HEK293 (cell line): Measurements from ENCODE around the gene ROR2.

Experiments used
- CTCF ChIP-seq: fragments of 450-650 bp; formaldehyde crosslinking; IDR thresholded peaks from 2 replicates; pipeline ENCODE4 v1.5.1; 2016; ENCODE audit warnings: missing biosample characterization, missing genetic modification characterization
- EGR2 ChIP-seq: fragments of 450-650 bp; formaldehyde crosslinking; IDR thresholded peaks from 2 replicates; pipeline ENCODE4 v1.5.1; 2016; ENCODE audit warnings: low read depth, missing biosample characterization, missing genetic modification characterization
- FEZF1 ChIP-seq: fragments of 450-650 bp; formaldehyde crosslinking; IDR thresholded peaks from 2 replicates; pipeline ENCODE4 v1.5.1; 2016; ENCODE audit warnings: missing biosample characterization, missing genetic modification characterization
- GLI2 ChIP-seq: fragments of 450-650 bp; formaldehyde crosslinking; IDR thresholded peaks from 2 replicates; pipeline ENCODE4; 2017; ENCODE audit warnings: missing biosample characterization, missing genetic modification characterization, low read depth, borderline replicate concordance
- KLF10 ChIP-seq: fragments of 450-650 bp; IDR thresholded peaks from 2 replicates; pipeline ENCODE4 v1.5.1; 2018; ENCODE audit warnings: missing biosample characterization, mild to moderate bottlenecking, missing genetic modification characterization
- OSR2 ChIP-seq: fragments of 450-650 bp; formaldehyde crosslinking; IDR thresholded peaks from 2 replicates; pipeline ENCODE4 v1.5.1; 2016; ENCODE audit warnings: missing biosample characterization, missing genetic modification characterization
- REPIN1 ChIP-seq: fragments of 450-650 bp; formaldehyde crosslinking; IDR thresholded peaks from 2 replicates; pipeline ENCODE4 v1.5.1; 2017; ENCODE audit warnings: missing biosample characterization, missing genetic modification characterization, low read depth
- SCRT1 ChIP-seq: fragments of 450-650 bp; formaldehyde crosslinking; IDR thresholded peaks from 2 replicates; pipeline ENCODE4 v1.5.1; 2016; ENCODE audit warnings: missing biosample characterization, missing genetic modification characterization, borderline replicate concordance
- SCRT2 ChIP-seq: fragments of 450-650 bp; formaldehyde crosslinking; IDR thresholded peaks from 2 replicates; pipeline ENCODE4 v1.5.1; 2016; ENCODE audit warnings: missing biosample characterization, missing genetic modification characterization
- SETDB1 ChIP-seq: IDR thresholded peaks from one replicate; pipeline ENCODE4 v1.6.1; 2017; ENCODE audit warnings: mild to moderate bottlenecking, low read length, moderate library complexity, mixed read lengths; ENCODE audit not compliant: insufficient read length
- WT1 ChIP-seq: fragments of 450-650 bp; formaldehyde crosslinking; IDR thresholded peaks from 2 replicates; pipeline ENCODE4 v1.5.1; 2016; ENCODE audit warnings: missing biosample characterization, missing genetic modification characterization
- ZBTB17 ChIP-seq: fragments of 450-650 bp; formaldehyde crosslinking; IDR thresholded peaks from 2 replicates; pipeline ENCODE4 v1.5.1; 2016; ENCODE audit warnings: missing biosample characterization, missing genetic modification characterization
- ZBTB20 ChIP-seq: fragments of 450-650 bp; formaldehyde crosslinking; IDR thresholded peaks from 2 replicates; pipeline ENCODE4 v1.5.1; 2016; ENCODE audit warnings: missing biosample characterization, missing genetic modification characterization
- ZBTB49 ChIP-seq: fragments of 450-650 bp; formaldehyde crosslinking; IDR thresholded peaks from 2 replicates; pipeline ENCODE4 v1.5.1; 2016; ENCODE audit warnings: missing biosample characterization, missing genetic modification characterization, low read depth
- ZBTB8A ChIP-seq: fragments of 450-650 bp; formaldehyde crosslinking; IDR thresholded peaks from 2 replicates; pipeline ENCODE4 v1.5.1; 2016; ENCODE audit warnings: missing biosample characterization, missing genetic modification characterization
- ZFHX2 ChIP-seq: fragments of 450-650 bp; formaldehyde crosslinking; conservative IDR thresholded peaks from 2 replicates; pipeline ENCODE4 v1.5.1; 2016; ENCODE audit warnings: missing biosample characterization, missing genetic modification characterization
- ZNF155 ChIP-seq: fragments of 450-650 bp; formaldehyde crosslinking; IDR thresholded peaks from 2 replicates; pipeline ENCODE4 v1.5.1; 2016; ENCODE audit warnings: missing biosample characterization, missing genetic modification characterization
- ZNF16 ChIP-seq: fragments of 450-650 bp; formaldehyde crosslinking; IDR thresholded peaks from 2 replicates; pipeline ENCODE4 v1.5.1; 2016; ENCODE audit warnings: low read depth, missing biosample characterization, missing genetic modification characterization
- ZNF175 ChIP-seq: fragments of 450-650 bp; formaldehyde crosslinking; IDR thresholded peaks from 2 replicates; pipeline ENCODE4 v1.5.1; 2016; ENCODE audit warnings: missing biosample characterization, missing genetic modification characterization
- ZNF184 ChIP-seq: fragments of 450-650 bp; IDR thresholded peaks from 2 replicates; pipeline ENCODE4 v1.5.1; 2018; ENCODE audit warnings: missing biosample characterization, mild to moderate bottlenecking, missing genetic modification characterization
- ZNF23 ChIP-seq: fragments of 450-650 bp; formaldehyde crosslinking; IDR thresholded peaks from 2 replicates; pipeline ENCODE4 v1.5.1; 2016; ENCODE audit warnings: missing biosample characterization, missing genetic modification characterization, borderline replicate concordance
- ZNF398 ChIP-seq: fragments of 450-650 bp; formaldehyde crosslinking; IDR thresholded peaks from 2 replicates; pipeline ENCODE4 v1.5.1; 2017; ENCODE audit warnings: missing biosample characterization, missing genetic modification characterization
- ZNF404 ChIP-seq: fragments of 450-650 bp; formaldehyde crosslinking; IDR thresholded peaks from 2 replicates; pipeline ENCODE4 v1.5.1; 2017; ENCODE audit warnings: missing biosample characterization, missing genetic modification characterization
- ZNF473 ChIP-seq: fragments of 450-650 bp; formaldehyde crosslinking; IDR thresholded peaks from 2 replicates; pipeline ENCODE4 v1.5.1; 2017; ENCODE audit warnings: missing biosample characterization, missing genetic modification characterization
- ZNF555 ChIP-seq: fragments of 450-650 bp; formaldehyde crosslinking; conservative IDR thresholded peaks from 2 replicates; pipeline ENCODE4 v1.5.1; 2017; ENCODE audit warnings: missing biosample characterization, mild to moderate bottlenecking, missing genetic modification characterization, inconsistent platforms
- ZNF560 ChIP-seq: fragments of 450-650 bp; formaldehyde crosslinking; IDR thresholded peaks from 2 replicates; pipeline ENCODE4 v1.5.1; 2017; ENCODE audit warnings: missing biosample characterization, missing genetic modification characterization, borderline replicate concordance
- ZNF677 ChIP-seq: fragments of 450-650 bp; IDR thresholded peaks from 2 replicates; pipeline ENCODE4 v1.5.0; 2018; ENCODE audit warnings: missing biosample characterization, mild to moderate bottlenecking, missing genetic modification characterization, moderate library complexity
- ZNF701 ChIP-seq: fragments of 450-650 bp; formaldehyde crosslinking; IDR thresholded peaks from 2 replicates; pipeline ENCODE4 v1.5.1; 2016; ENCODE audit warnings: missing biosample characterization, missing genetic modification characterization
- ZNF843 ChIP-seq: fragments of 450-650 bp; formaldehyde crosslinking; IDR thresholded peaks from 2 replicates; pipeline ENCODE4 v1.5.1; 2016; ENCODE audit warnings: missing biosample characterization, missing genetic modification characterization
- ZSCAN23 ChIP-seq: fragments of 450-650 bp; formaldehyde crosslinking; IDR thresholded peaks from 2 replicates; pipeline ENCODE4 v1.5.1; 2016; ENCODE audit warnings: missing biosample characterization, missing genetic modification characterization
- TF ChIP-seq, protein P1 (sequence below): fragments of 450-650 bp; formaldehyde crosslinking; optimal IDR thresholded peaks from 2 replicates; pipeline ENCODE3; 2016; ENCODE audit warnings: missing biosample characterization, mild to moderate bottlenecking, missing genetic modification characterization
- TF ChIP-seq, protein P2 (sequence below): fragments of 450-650 bp; formaldehyde crosslinking; IDR thresholded peaks from 2 replicates; pipeline ENCODE4 v1.5.1; 2016; ENCODE audit warnings: missing biosample characterization, missing genetic modification characterization

ROR2 gene

GRCh38 chr9:91945277-91946085 lies 4.5 kb downstream of the ROR2 start (continued):
- TF ChIP-seq CTCF (no peak), ZNF23 (no peak), ZBTB8A (tag by site-specific recombination) (no peak), ZNF560 (no peak), ZSCAN23 (no peak), ZNF404 (tag by site-specific recombination) (no peak), ZBTB49 (tag by site-specific recombination) (no peak), KLF10 (tag by site-specific recombination) (no peak), ZNF155 (tag by site-specific recombination) (no peak), ZFHX2 (no peak), EGR2 (tag by site-specific recombination) (no peak), SCRT2 (peak; percentile 21; the same call in 1 of the 2 replicates), ZNF175 (tag by site-specific recombination) (no peak), ZNF701 (no peak), FEZF1 (tag by site-specific recombination) (peak; percentile 72), GLI2 (tag by site-specific recombination) (no peak), ZNF473 (tag by site-specific recombination) (no peak), ZNF555 (no peak), WT1 (no peak; the same call in 1 of the 2 replicates), OSR2 (tag by site-specific recombination) (peak; percentile 55; the same call in 1 of the 2 replicates), ZNF184 (tag by site-specific recombination) (no peak), SETDB1 (no peak), ZBTB20 (tag by site-specific recombination) (no peak), SCRT1 (tag by site-specific recombination) (no peak), ZNF843 (tag by site-specific recombination) (0 out of 2 replicates have a peak, but pooled peaks have one; percentile 9), ZNF677 (tag by site-specific recombination) (no peak), ZNF398 (tag by site-specific recombination) (peak; percentile 53; the same call in 1 of the 2 replicates), ZBTB17 (tag by site-specific recombination) (no peak), ZNF16 (tag by site-specific recombination) (no peak), REPIN1 (no peak)
- TF ChIP-seq, protein P1, sequence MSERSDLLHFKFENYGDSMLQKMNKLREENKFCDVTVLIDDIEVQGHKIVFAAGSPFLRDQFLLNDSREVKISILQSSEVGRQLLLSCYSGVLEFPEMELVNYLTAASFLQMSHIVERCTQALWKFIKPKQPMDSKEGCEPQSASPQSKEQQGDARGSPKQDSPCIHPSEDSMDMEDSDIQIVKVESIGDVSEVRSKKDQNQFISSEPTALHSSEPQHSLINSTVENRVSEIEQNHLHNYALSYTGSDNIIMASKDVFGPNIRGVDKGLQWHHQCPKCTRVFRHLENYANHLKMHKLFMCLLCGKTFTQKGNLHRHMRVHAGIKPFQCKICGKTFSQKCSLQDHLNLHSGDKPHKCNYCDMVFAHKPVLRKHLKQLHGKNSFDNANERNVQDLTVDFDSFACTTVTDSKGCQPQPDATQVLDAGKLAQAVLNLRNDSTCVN (tag by site-specific recombination), result no peak
- TF ChIP-seq, protein P2, sequence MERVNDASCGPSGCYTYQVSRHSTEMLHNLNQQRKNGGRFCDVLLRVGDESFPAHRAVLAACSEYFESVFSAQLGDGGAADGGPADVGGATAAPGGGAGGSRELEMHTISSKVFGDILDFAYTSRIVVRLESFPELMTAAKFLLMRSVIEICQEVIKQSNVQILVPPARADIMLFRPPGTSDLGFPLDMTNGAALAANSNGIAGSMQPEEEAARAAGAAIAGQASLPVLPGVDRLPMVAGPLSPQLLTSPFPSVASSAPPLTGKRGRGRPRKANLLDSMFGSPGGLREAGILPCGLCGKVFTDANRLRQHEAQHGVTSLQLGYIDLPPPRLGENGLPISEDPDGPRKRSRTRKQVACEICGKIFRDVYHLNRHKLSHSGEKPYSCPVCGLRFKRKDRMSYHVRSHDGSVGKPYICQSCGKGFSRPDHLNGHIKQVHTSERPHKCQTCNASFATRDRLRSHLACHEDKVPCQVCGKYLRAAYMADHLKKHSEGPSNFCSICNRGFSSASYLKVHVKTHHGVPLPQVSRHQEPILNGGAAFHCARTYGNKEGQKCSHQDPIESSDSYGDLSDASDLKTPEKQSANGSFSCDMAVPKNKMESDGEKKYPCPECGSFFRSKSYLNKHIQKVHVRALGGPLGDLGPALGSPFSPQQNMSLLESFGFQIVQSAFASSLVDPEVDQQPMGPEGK (tag by site-specific recombination), result no peak
